A375 (cell line): ENCODE results near the gene PPP4C. TPM values are rescaled to one million over a fixed set of nuclear protein-coding genes. Genes with fewer than 3 reads are reported as not detected.

Experiments
- total RNA-seq: library from RNA; depleted of rRNA; stranded (reverse); fragments of >200 nt; shearing (Covaris generic); gene quantifications from 2 replicates; pipeline ENCODE4 v1.2.3, GENCODE V29; 2014; rRNA removed

Gene PPP4C
- 172 and 195 TPM in 2 replicates for total RNA-seq

DNA sequence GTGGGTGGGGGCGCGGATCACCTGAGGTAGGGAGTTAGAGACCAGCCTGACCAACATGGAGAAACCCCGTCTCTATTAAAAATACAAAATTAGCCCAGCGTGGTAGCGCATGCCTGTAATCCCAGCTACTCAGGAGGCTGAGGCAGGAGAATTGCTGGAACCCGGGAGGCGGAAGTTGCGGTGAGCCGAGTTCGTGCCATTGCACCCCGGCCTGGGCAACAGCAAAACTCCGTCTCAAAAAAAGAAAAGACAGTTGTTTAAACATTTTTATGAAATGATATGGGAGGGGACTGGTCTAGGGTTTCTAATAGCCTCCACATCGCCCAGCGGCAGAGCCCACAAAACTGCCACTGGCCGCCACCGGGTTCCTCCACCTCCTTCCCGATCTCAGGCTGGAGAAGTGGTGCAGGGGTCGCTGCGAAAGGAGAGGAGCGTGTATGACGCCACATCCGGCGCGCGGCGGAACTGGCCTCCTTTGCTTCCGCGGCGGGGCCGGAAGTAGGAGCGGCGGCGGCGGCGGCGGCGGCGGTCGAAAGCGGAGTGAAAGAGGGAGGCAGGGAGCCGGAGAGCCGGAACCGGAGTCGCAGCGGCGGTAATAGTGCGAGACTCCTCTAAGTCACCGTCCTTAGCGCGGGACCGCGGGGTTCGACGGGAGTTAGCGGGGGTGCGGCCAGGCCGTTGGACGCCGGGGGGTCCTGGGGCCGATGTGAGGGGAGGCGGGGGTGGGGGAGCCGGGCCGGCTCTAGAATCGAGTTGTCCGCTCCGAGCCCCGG, at the start of gene PPP4C:
TSS of gene PPP4C (plus strand) at position 492 of the 773 bp plus-strand sequence. CDS start 384 bp downstream, outside the sequence.

GRCh38 chr16:30030841-30031413, 44.9 kb upstream of the PPP4C start, which contains the start of gene TLCD3B:
Gene TLCD3B (minus strand): TSS chr16:30031271. CDS start chr16:30030527, 744 bp downstream.

DNA sequence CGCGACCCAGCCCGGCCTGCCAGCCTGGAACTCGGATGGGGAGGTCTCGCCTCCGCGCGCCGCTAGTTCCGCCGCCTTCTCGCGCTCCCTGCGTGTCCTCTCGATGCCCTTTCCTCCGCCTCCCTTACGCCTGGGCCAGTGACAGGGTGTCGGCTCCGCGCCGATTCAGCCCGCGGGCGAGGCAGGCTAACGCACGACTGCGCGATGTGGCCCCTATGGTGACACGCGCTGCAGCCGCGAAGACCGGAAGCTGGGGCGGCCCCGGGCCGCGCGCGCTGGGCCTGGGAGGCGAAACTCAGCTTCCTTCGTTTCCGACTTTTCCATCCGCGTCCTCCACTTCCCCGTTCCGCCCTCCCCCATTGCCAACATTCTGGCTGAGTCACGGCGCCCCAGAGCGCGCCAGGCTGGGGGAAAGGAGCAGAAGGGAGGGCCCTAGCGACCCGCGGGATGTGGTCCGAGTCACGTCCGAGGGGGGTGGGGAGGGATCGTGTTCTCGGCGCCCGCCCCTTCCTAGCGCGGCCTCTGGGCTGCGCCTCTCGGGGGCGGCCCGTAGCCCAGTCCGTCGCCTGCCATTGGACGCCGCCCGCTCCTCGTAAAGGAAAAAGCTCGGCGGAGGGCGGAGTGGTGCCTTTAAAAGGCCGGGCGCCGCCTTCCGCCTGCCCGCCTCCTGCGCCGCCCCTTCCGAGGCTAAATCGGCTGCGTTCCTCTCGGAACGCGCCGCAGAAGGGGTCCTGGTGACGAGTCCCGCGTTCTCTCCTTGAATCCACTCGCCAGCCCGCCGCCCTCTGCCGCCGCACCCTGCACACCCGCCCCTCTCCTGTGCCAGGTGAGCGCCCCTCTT, 10.5 kb upstream of the PPP4C start, which contains the start of gene ALDOA:
TSS of gene ALDOA (plus strand) at position 659 of the 841 bp plus-strand sequence. CDS start 1,138 bp downstream, outside the sequence.

DNA sequence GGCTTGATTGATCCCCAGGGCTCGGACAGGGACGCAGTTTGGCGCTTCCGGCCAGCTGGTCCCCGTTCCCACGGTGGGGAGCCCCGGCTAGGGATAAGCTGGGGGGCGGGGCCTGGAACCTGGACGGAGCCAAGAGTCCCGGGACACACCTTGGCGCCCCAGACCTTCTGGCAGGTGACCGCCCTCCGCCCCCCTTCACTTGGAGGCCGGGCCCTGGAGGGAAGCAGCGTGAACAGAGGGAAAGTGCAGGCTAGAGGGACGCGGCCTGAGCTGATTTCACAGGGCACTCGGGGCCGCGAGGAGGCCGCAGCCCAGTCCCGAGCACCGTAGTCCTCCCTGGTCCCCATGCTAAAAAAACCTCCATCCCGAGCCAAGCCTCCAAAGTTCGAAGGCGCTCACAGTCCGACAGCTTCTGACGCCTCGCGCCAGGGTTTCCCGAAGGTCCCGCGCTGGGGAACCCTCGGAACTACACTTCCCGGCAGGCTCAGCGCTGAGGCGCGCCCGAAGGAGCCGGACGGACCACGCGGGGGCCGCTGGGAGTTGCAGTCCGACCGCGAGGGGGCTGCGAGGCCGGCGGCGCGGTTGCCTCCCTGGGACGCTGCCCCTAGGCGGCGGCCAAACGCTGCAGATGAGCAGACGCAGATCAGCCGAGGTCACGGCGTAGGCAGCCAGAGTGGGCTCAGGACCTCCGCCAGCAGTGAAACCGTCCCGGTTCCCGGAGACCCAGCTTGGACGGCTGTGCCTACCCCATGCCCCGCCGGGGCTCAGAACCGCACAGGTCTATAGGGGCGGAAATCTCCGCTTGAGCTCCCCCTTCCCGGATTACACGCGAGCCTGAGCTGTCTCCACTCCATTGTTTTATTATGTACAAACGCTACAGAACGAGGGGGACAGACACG, 15.9 kb downstream of the PPP4C start, which contains the start of gene TBX6:
TSS of gene TBX6 (minus strand) at position 451 of the 899 bp plus-strand sequence. CDS start 731 bp downstream, outside the sequence.

DNA sequence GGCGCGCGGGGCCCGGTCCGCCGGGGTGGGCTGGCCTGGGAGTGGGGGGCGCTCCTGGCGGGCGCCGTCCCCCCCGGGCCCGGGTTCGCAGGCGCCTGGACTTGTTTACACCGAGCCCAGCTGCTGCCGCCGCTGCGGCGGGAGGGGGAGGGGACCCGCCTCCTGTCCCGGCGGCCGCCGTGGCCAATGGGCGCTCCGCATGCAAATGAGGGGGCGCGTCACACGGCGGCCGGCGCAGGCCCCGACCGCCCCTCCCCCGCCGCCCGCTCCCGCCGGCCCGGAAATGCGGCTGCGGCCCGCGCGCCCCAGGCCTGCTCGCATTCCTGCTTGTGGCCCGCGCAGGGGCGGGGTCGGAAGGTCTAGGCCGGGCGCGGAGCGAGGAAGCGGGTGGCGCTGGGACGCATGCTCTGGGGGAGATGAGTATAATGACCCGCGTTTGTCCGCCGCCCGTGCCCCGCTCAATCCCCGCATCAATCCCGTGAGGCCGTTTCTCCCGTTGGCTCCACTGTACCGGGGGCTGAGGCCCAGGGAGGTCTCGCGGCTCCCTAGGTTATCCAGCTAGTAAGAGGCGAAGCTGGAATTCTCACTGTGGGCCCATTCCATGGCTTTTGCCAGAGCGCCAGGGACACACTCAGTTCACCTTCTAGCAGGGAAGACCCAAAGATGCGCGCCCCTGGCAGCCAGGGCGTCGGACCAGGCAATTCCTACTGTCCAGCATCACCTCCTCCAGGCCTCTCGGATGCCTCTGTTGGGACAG, 20.5 kb downstream of the PPP4C start, which contains the start of gene YPEL3:
TSS of gene YPEL3 (minus strand) at position 109 of the 757 bp plus-strand sequence. CDS start 731 bp downstream, outside the sequence.

DNA sequence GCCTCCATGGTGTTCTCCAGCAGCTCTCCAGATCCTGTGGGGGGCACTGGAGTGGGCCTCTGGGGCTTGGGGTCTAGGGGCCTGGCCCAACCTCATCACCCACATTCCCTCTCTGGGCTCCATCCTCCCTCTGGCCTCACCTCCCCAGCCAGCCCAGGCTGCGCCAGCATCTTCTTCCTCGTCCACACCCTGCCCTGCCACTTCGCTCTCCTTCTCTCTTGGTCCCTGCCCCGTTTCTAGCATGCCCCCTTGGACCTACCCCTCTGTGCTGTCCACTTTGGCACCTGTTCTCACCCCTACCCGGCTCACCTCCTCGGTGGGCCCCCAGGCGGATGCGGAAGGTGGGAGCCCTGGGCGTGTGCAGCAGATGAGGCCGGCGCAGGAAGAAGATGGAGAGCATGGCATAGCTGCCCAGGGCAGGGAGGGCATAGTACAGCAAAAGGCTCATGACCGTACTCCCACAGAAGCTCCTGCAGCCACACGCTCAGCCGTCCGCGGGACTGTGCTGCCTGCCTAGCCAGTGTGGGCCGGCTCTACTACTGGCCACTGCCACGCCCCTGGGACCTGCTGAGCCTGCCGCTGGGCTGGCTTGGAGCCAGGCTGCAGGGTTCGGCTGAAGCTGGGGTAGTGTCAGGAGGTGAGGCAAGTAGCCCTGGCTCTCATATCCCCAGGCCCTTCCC, 37.4 kb downstream of the PPP4C start, which contains the start of gene GDPD3:
TSS of gene GDPD3 (minus strand) at position 507 of the 680 bp plus-strand sequence. CDS start at position 448, 59 bp downstream.

Other genes with a start within 250 kb of the PPP4C start
- gene CDIPT, start 212.8 kb upstream of the PPP4C start, total RNA-seq = 74.0 and 80.9 TPM in 2 replicates
- gene SEZ6L2, start 176.4 kb upstream of the PPP4C start, total RNA-seq = 19.9 and 22.6 TPM in 2 replicates
- 11.5 and 13.5 TPM in 2 replicates for gene ASPHD1, start 175.5 kb upstream of the PPP4C start, total RNA-seq
- 25.9 and 27.7 TPM in 2 replicates for gene KCTD13, start 149.8 kb upstream of the PPP4C start, total RNA-seq
- 62.7 and 66.0 TPM in 2 replicates for gene TMEM219, start 113.9 kb upstream of the PPP4C start, total RNA-seq
- gene TAOK2, start 102.1 kb upstream of the PPP4C start, total RNA-seq = 33.6 and 37.5 TPM in 2 replicates
- gene HIRIP3, start 80.4 kb upstream of the PPP4C start, total RNA-seq = 44.9 and 45.0 TPM in 2 replicates
- 136 and 168 TPM in 2 replicates for gene INO80E, start 79.8 kb upstream of the PPP4C start, total RNA-seq
- 2.3 and 4.8 TPM in 2 replicates for gene DOC2A, start 65.0 kb upstream of the PPP4C start, total RNA-seq
- gene C16orf92, start 52.8 kb upstream of the PPP4C start, total RNA-seq = not detected in 2 replicates
- gene TLCD3B, start 44.7 kb upstream of the PPP4C start, total RNA-seq = 0.56 and 3.3 TPM in 2 replicates
- gene ALDOA, start 10.2 kb upstream of the PPP4C start, total RNA-seq = 1,573 and 1,656 TPM in 2 replicates
- 0.64 and 1.6 TPM in 2 replicates for gene TBX6, start 15.9 kb downstream of the PPP4C start, total RNA-seq
- 16.2 and 16.7 TPM in 2 replicates for gene YPEL3, start 20.2 kb downstream of the PPP4C start, total RNA-seq
- gene GDPD3, start 37.5 kb downstream of the PPP4C start, total RNA-seq = 0.30 and 0.82 TPM in 2 replicates
- gene MAPK3, start 47.2 kb downstream of the PPP4C start, total RNA-seq = 29.7 and 38.4 TPM in 2 replicates
- gene CORO1A, start 107.6 kb downstream of the PPP4C start, total RNA-seq = 6.7 and 14.7 TPM in 2 replicates
- 132 and 219 TPM in 2 replicates for gene BOLA2B, start 117.7 kb downstream of the PPP4C start, total RNA-seq
- 199 and 212 TPM in 2 replicates for gene SLX1A, start 117.9 kb downstream of the PPP4C start, total RNA-seq
- gene SULT1A3, start 123.3 kb downstream of the PPP4C start, total RNA-seq = 5.0 and 5.3 TPM in 2 replicates
- gene NPIPB13, start 172.5 kb downstream of the PPP4C start, total RNA-seq = 2.6 and 2.9 TPM in 2 replicates